NCI-H1048 (cell line): Measurements from ENCODE around the gene CDC42EP4.

ENCODE experiments used
- DNase-seq: peaks from one replicate; lab custom pipeline; 2025; lab: John Stamatoyannopoulos, UW

CDC42EP4 gene

DNA sequence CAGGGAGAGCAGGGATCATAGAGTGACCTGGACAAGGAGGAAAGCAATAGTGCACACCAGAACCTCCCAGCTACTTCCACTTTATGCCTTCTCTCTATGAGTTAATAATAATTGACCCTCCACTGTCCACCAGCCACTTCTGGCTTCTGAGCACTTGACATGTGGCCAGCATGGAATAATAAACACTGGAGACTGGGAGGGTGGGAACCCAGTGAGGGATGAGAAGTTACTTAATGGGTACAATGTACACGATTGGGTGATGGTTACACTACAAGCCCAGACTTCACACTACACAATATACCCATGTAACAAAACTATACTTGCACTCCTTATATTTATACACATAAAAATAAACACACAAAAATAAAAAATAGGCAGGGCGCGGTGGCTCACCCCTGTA is 11.4 kb downstream of the CDC42EP4 start:
- DNase-seq, result no peak

GRCh38 chr17:73297934-73298861 is 13.6 kb downstream of the CDC42EP4 start:
- DNase-seq, result no peak

DNA sequence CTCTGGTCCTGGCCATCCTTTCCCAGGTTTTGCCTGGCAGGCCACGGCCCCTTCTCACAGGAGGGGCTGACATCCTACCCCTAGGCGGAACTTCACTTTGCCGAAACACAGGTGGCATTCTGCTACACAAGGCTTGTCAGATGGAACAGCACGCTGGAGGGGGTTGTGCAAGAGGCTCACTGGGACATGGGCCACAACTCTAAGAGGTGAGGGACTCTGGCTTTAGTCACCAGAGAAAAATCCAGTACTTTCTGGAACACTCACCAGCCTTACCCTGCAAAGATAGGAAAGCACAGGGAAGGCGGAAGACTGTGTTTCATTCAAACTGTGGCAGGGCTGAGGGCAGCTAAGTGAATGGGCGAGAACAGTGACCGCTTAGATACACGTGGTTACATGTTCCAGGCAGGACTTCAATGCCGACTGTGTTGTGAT is 18.3 kb downstream of the CDC42EP4 start:
- DNase-seq, result no peak

DNA sequence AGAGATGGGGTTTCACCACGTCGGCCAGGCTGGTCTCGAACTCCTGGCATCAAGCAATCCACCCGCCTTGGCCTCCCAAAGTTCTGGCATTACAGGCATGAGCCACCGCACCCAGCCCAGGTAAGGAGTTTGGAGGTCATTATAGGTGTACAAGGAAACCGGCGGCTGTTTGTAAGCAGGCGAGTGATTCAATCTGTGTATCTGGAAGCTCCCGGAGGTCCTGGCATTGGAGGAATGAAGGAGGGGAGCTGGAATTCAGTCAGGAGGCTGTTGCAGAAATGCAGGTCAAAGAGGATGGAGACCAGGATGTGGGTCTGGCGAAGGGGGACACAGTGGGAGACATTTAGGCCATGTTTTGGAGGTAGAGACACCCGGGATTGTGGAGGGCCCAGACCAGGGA is 18.8 kb downstream of the CDC42EP4 start:
- DNase-seq, result no peak

- DNase-seq, result no peak
These were observed 19.7 kb downstream of the CDC42EP4 start for GRCh38 chr17:73292031-73292531.

DNA sequence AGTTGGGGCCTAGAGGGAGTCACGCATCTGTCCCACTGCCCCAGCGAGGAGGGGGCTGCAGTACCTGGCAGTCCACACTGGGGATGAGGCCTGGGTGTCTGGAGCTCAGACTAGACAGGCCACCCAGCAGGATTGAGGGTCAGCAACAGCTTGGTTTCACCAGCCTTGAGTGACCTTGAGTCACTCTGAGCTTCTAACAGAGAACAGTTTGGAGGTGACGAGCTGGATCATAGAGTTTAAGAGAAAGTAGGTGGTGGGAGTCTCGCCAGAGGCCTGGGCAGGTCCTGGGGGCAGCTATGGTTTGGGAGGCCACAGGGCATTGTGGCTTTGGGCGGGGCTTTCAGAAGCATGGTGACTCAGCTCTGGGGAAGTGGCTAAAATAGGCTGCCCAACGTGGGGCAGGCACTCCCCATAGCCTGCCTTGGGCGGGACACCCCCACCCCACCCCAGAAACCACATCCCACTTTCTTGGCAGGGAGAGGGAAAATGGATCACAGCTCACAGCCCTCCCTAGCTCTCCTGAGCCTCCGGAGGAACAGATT is 20.5 kb downstream of the CDC42EP4 start:
- no peak for DNase-seq

- DNase-seq, result no peak
These were observed 21.2 kb downstream of the CDC42EP4 start for GRCh38 chr17:73290399-73291259.

DNA sequence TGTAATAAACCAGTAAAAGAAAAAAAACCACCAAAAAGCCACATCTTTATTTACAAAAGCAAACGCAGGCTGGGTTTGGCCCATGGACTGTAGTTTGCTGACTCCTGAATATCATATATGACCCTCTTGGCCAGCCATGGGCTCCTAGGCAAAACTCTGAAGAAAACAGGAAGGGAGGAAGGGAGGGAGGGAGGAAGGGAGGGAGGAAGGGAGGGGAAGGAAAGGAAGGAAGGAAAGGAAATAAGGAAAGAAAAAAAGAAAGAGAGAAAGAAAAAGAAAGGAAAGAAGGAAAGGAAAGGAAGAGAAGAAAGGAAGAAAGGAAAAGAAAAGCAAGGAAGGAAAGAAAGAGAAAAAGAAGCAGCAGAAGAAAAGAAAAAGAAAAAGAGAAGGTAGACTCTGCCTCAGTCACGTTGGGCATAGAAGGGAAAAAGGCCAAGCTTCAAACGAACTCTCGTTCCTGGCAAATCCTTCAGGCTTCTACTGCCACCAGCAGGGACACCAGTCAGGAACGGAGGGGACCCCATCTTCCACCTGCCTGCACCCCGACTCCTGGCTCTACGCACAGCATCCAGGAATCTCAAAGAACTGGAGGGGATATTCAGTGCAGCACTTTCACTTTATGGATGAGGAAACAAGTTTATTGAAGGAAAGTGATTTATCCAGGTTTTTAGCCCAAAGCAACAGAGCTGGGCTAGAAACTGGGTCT is 22.1 kb downstream of the CDC42EP4 start:
- no peak for DNase-seq

DNA sequence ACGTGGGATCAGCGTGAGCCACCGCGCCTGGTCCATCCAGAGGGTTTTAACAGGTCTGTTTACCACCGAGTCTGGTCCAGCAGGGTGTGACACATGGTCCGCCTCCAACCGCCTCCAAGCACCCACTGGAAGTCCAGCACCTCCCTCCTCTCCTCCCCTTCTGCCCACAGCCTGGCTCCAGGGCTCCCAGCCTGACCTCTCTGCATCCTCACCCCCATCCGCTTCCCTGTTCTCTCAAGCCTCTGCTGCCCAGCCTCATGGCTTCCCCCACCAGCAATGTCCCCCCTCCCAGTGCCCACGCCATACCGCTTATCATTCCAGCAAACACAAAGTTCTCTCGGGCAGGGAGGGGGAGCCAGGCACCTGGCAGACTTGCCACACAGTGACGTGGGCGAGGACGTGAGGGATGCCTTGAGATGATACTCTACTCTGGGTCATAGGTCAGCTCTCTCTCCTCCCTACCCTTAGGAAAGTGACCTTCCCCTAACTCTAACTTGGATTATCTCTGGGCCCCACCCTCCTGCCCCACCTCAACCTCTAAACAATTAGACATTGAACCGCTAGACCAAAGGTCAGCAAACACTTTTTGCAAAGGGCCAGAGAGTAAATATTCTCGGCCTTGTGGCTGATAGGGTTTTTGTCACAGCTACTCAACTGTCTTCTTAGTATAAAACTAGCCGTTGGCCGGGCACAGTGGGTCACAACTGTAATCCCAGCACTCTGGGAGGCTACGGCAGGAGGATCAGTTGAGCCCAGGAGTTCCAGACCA is 23.1 kb downstream of the CDC42EP4 start:
- DNase-seq, result no peak

DNA sequence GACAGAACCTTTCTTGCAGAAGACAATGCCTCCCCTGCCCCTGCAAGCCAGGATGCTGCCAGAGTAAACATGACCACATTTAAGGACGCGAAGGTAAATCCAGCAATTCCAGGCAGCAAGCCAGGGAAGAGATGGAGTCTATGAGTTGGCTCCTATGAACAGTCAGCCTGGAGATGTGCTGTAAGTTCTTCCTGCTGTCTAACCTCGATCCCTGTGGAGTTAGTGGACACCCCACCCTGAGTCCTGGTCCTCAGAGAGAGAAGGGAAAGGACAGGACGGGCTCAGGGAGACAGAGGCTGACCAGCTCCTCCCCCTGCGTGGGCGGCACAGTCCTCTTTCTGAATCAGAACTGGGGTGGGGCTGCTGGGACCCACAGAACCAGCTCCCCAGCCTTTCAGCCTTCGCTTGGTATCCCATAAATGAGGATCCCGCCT is 24.9 kb downstream of the CDC42EP4 start:
- DNase-seq, result no peak

DNA sequence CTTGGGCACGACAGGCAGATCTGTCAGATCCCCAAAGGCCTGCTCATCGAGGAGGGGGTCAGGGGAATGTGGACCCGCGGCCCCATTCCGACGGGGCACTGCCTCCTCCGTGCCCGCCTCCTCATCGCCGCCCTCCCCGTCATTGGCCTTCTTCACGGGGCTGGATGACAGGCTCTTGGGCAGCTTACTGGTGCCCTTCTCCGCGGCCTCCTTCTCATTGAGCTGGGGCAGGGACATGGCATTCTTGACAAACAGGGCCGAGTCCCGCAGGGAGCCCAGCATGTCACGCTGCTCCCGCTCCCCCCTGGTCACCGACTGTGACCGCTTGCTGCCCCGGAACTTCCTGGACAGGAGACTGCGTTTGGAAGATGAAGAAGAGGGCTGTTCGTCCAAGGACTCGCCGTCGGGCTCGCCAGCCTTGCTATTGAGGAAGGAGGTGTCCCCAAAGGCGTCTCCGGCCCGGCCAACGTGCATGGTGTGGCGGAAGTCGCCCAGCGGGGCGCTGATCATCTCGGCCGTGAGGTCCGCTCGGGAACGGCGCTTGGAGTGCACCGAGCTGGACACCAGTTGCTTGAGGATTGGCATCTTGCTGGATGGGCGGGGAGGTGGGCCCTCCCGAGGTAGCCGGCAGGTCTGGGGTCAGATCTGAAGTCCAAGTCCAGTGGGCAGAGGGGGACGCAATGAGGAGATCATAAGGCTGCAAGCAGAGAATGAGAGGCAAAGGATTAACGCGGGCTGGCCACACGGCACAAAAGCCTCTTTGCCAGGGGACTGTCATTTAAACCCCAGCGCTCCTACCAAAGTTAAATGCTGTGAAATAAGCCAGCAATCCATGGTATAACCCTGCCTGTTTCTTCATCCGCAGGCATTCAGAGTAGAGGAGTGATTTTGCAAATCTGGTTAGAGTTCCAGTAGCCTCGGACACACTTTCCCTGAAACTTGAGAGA is 25.6 kb downstream of the CDC42EP4 start:
- no peak for DNase-seq

GRCh38 chr17:73285603-73285908 is 26.2 kb downstream of the CDC42EP4 start:
- no peak for DNase-seq

DNA sequence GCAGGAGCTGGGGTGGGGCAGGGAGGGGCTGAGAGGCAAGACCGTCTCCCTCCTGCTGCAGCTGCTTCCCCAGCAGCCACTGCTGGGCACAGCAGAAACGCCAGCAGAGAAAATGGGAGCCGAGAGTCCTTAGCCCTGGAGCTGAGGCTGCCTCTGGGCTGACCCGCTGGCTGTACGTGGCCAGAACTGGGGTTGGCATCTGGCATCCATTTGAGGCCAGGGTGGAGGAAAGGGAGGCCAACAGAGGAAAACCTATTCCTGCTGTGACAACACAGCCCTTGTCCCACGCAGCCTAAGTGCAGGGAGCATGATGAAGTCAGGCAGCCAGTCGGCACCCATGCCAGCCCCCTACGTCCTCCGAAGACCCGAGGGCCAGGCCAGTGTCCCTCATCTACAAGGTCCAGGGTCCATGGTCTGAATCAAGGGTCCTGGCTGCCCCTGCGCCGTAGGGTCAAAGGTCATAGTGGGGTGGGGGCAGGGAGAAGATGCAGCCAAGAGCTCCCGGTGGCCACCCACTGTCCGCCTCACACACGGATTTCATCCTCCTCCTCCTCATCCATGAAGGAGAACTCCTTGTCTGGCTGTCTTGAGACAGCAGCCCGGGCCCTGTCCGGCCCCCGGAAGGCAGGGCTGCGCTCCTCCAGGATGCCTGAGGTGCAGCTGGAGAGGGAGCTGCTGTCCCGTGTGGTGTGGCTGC is 26.7 kb downstream of the CDC42EP4 start:
- no peak for DNase-seq

DNA sequence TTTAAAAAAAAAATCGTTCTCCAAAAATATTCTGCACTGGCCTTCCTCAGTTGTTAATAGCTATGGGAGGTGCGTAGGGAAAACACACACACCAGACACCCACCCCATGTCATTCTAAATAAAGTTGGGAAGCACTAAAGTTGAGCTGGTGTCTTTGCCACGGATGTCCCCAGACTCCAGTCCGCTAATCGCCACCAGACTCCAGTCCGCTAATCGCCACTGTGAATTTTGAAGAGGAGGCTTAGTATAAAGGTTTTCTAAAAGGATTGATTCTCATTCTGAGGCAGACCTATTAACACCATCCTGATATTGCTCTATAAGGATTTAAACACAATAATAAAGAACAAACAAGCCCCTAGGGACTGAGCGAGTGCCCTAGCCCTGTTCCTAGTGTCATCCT is 27.4 kb downstream of the CDC42EP4 start:
- no peak for DNase-seq

GRCh38 chr17:73283841-73284282 is 27.9 kb downstream of the CDC42EP4 start:
- DNase-seq, result no peak

DNA sequence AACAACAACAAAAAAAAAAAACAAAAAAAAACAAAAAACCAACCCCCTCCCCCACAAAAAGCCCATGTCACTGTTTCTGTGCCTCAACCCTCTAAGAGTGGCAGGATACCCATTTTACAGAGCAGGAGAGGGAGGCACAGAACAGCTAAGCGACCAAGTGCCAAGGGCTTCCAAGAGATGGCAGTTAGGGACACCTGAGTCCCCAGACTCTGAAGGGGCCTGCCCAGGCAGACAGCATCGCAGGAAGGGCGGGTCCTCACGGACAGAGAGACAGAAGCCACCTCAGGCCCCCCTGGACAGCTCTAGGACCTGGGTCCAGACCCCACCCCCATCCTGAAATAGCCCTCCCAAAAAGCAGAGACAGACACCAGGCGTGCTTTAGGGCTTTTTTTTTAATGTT is 28.6 kb downstream of the CDC42EP4 start:
- no peak for DNase-seq

GRCh38 chr17:73282629-73283028 is 29.2 kb downstream of the CDC42EP4 start:
- DNase-seq, result no peak

GRCh38 chr17:73281928-73282327 is 29.9 kb downstream of the CDC42EP4 start:
- no peak for DNase-seq

GRCh38 chr17:73280191-73280590 is 31.6 kb downstream of the CDC42EP4 start:
- no peak for DNase-seq
